ENCODE measurements around the gene ITPKA.

ITPKA gene

GRCh38 chr15:41543521-41543870, 49.8 kb downstream of the ITPKA start:
- H4K20me1 ChIP-seq (ENCODE audit: insufficient read depth, low read length): no peaks in the 10 kb centered on the region
- peak overlapping the region; percentile 75 for H3K9ac ChIP-seq (ENCODE audit: low read depth, low read length)
- DNase-seq (no peak), ATAC-seq (ENCODE audit: insufficient read depth, low read depth) (no peak; the same call in 2 of the 3 replicates)
- H3K36me3 ChIP-seq (ENCODE audit: insufficient read depth, low read length): no peaks in the 10 kb centered on the region
- peak overlapping the region; percentile 77 for H3K4me2 ChIP-seq (ENCODE audit: insufficient read depth, low read length)
- H3K27ac ChIP-seq (ENCODE audit: low read length): peak overlapping the region; percentile 68
- H2AFZ ChIP-seq (ENCODE audit: low read depth, low read length): peak overlapping the region; percentile 78
- H3K4me3 ChIP-seq (ENCODE audit: low read depth in 1 of 2, low read length in 2 of 2): peak overlapping the region; percentile 98 to 99
- no peaks in the 10 kb centered on the region for H3K27me3 ChIP-seq (ENCODE audit: insufficient read depth, low read length, poor library complexity)
- H3K9me3 ChIP-seq (ENCODE audit: insufficient read depth, low read length, severe bottlenecking): no peaks in the 10 kb centered on the region
- H3K79me2 ChIP-seq (ENCODE audit: insufficient read depth, low read length): peaks cover 26% of the 10 kb centered on the region
- TF ChIP-seq EZH2 (IDR thresholded peaks at IDR 0.05; ENCODE audit: borderline replicate concordance, low read depth, low read length, severe bottlenecking): no peak
- no peak for TF ChIP-seq CTCF (IDR thresholded peaks at IDR 0.05; ENCODE audit: borderline replicate concordance, extremely low read depth, low read length, poor library complexity, severe bottlenecking)
- peaks cover 19% of the 10 kb centered on the region for H3K4me1 ChIP-seq (ENCODE audit: insufficient read depth, low read length)

GRCh38 chr15:41544650-41545015, 51.0 kb downstream of the ITPKA start:
- ATAC-seq (ENCODE audit: insufficient read depth, low read depth): no peak
- Histone ChIP-seq H3K27ac (ENCODE audit: low read length) (peak overlapping the region; percentile 50; the same call in 1 of the 2 replicates), H3K79me2 (ENCODE audit: insufficient read depth, low read length) (peaks cover 26% of the 10 kb centered on the region), H3K9ac (ENCODE audit: low read depth, low read length) (peak overlapping the region; percentile 75), H3K9me3 (ENCODE audit: insufficient read depth, low read length, severe bottlenecking) (no peaks in the 10 kb centered on the region), H4K20me1 (ENCODE audit: insufficient read depth, low read length) (no peaks in the 10 kb centered on the region), H3K4me1 (ENCODE audit: insufficient read depth, low read length) (peaks cover 19% of the 10 kb centered on the region), H3K4me3 (ENCODE audit: low read depth in 1 of 2, low read length in 2 of 2) (peak overlapping the region in 1 of 2 experiments; percentile 99; a peak in 2 of 4 replicates), H2AFZ (ENCODE audit: low read depth, low read length) (peak overlapping the region; percentile 78), H3K4me2 (ENCODE audit: insufficient read depth, low read length) (peak overlapping the region; percentile 77), H3K27me3 (ENCODE audit: insufficient read depth, low read length, poor library complexity) (no peaks in the 10 kb centered on the region), H3K36me3 (ENCODE audit: insufficient read depth, low read length) (no peaks in the 10 kb centered on the region)
- TF ChIP-seq CTCF (IDR thresholded peaks at IDR 0.05; ENCODE audit: borderline replicate concordance, extremely low read depth, low read length, poor library complexity, severe bottlenecking): no peak
- no peak for TF ChIP-seq EZH2 (IDR thresholded peaks at IDR 0.05; ENCODE audit: borderline replicate concordance, low read depth, low read length, severe bottlenecking)
- no peak for DNase-seq

- Histone ChIP-seq H2AFZ (ENCODE audit: low read depth, low read length) (peak overlapping the region; percentile 78; the same call in 1 of the 2 replicates), H3K4me2 (ENCODE audit: insufficient read depth, low read length) (no peak overlapping the region), H3K79me2 (ENCODE audit: insufficient read depth, low read length) (peaks cover 26% of the 10 kb centered on the region), H3K4me1 (ENCODE audit: insufficient read depth, low read length) (peaks cover 19% of the 10 kb centered on the region), H3K9me3 (ENCODE audit: insufficient read depth, low read length, severe bottlenecking) (no peaks in the 10 kb centered on the region), H3K9ac (ENCODE audit: low read depth, low read length) (no peak overlapping the region), H3K4me3 (ENCODE audit: low read depth in 1 of 2, low read length in 2 of 2) (no peak overlapping the region), H3K27ac (ENCODE audit: low read length) (no peak overlapping the region), H3K27me3 (ENCODE audit: insufficient read depth, low read length, poor library complexity) (no peaks in the 10 kb centered on the region), H4K20me1 (ENCODE audit: insufficient read depth, low read length) (no peaks in the 10 kb centered on the region), H3K36me3 (ENCODE audit: insufficient read depth, low read length) (no peaks in the 10 kb centered on the region)
- ATAC-seq (ENCODE audit: insufficient read depth, low read depth) (no peak), DNase-seq (no peak)
- TF ChIP-seq EZH2 (IDR thresholded peaks at IDR 0.05; ENCODE audit: borderline replicate concordance, low read depth, low read length, severe bottlenecking) (no peak), CTCF (IDR thresholded peaks at IDR 0.05; ENCODE audit: borderline replicate concordance, extremely low read depth, low read length, poor library complexity, severe bottlenecking) (no peak)
These were observed 51.5 kb downstream of the ITPKA start for GRCh38 chr15:41545218-41545617.
